Stimulated activated CD4-positive, alpha-beta T cell treated with anti-CD3 and anti-CD28 coated beads, TNF-alpha, amount 100 ng/mL, for 24 hours (primary cell): ENCODE results near the gene RFNG.
A peak's percentile ranks its signal among the peaks of the same experiment; 100 is the strongest.

Experiments
- DNase-seq, 3 experiments: peaks; one replicate each; pipeline ENCODE4 v3.0.0-alpha.2; 2020; ENCODE audit warnings: low read depth in 3 of 3

The RFNG gene

GRCh38 chr17:82077617-82078358, 26.2 kb upstream of the RFNG start:
- DNase-seq = no peak

GRCh38 chr17:82076785-82077591, 25.4 kb upstream of the RFNG start:
- no peak for DNase-seq

- DNase-seq = no peak
These were observed 24.6 kb upstream of the RFNG start for GRCh38 chr17:82076018-82076784.

- no peak for DNase-seq
These were observed 21.8 kb upstream of the RFNG start for GRCh38 chr17:82073446-82073845.

GRCh38 chr17:82072827-82073226, 21.2 kb upstream of the RFNG start:
- DNase-seq = no peak

GRCh38 chr17:82070611-82071010, 19.0 kb upstream of the RFNG start:
- DNase-seq = no peak

- peak; percentile 51 to 60 (median 53) for DNase-seq
These were observed 14.2 kb upstream of the RFNG start, which contains the start of gene DUS1L for GRCh38 chr17:82065638-82066303. DUS1L (minus strand) TSS chr17:82065804; CDS start chr17:82065059, 745 bp downstream.

GRCh38 chr17:82065193-82065637, 13.6 kb upstream of the RFNG start:
- no peak for DNase-seq

- DNase-seq = no peak
These were observed 13.0 kb upstream of the RFNG start for GRCh38 chr17:82064433-82065192.

GRCh38 chr17:82063424-82064415, 12.1 kb upstream of the RFNG start:
- no peak for DNase-seq

- no peak for DNase-seq
These were observed 11.4 kb upstream of the RFNG start for GRCh38 chr17:82062984-82063368.

- DNase-seq = no peak
These were observed 10.7 kb upstream of the RFNG start for GRCh38 chr17:82062076-82062983.

- no peak for DNase-seq
These were observed 9.7 kb upstream of the RFNG start for GRCh38 chr17:82061047-82061925.

- DNase-seq = no peak
These were observed 9.0 kb upstream of the RFNG start for GRCh38 chr17:82060614-82061013.

GRCh38 chr17:82060001-82060380, 8.4 kb upstream of the RFNG start:
- no peak for DNase-seq

GRCh38 chr17:82059272-82060000, 7.8 kb upstream of the RFNG start:
- DNase-seq = no peak

- no peak for DNase-seq
These were observed 7.2 kb upstream of the RFNG start for GRCh38 chr17:82058855-82059249.
